HG03064 (cell line): ENCODE measurements around the gene NGF.

ENCODE experiments used
- ATAC-seq: cut with Tn5 transposase; IDR thresholded peaks from one replicate; pipeline ENCODE4 v1.9.1; 2021; ENCODE audit warnings: low read depth; ENCODE audit not compliant: unreplicated experiment

NGF gene

DNA sequence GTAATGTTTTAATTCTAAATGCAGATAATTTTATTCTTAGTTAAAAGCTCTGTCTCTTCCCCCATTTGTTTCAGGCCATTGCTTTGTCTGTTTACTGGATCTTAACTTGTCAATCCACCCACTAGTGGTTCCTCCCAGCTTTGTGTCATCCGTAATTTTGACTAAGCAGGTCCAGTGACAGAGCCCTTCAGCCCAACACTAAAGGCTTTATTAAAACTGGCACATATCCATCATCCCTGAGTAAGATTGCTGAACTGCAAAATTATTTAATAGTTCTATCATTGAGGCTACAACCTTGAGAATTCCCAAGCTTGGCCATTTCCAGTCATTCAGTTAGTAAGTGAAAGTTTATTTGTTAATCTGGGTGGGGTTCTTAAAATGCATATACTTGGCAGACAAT is 96.7 kb downstream of the NGF start:
- no peak for ATAC-seq

DNA sequence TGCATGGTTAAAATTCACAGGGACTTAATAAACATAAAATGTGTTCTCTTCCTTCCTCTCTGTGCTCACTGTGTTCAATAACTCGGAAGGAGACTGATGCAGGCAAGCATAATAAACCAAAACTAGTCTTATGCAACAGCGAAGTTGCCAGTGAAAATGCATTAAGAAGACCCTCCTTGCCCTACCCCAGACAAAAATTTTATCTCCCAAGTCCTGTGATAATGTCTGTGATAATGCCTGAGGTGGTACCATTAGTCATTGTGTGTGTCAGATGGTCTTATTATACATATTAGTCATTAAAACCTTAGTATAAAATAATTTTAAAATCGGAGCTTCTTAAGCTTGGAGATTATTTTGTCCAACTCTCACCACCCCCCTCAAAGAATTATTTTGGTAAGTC is 97.8 kb downstream of the NGF start:
- no peak for ATAC-seq

DNA sequence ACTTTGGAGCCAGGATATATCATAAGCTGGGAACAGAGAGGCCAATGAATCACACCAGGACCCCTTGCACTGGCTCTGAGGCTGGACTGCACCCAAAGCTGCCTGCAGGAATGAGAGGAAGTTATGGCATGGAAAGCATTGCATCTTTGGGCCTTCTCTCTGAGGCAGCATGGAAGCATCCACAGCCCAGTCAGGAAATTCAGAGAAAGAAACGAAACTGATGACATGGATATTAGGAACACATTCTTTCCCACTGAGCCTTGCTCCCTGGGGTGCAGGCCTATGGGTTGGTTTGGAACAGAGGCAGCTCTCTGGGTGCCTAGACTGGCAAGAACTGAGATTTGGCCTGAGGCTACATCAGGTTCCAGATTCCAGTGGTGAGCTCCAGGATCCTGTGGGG is 98.6 kb downstream of the NGF start:
- no peak for ATAC-seq

DNA sequence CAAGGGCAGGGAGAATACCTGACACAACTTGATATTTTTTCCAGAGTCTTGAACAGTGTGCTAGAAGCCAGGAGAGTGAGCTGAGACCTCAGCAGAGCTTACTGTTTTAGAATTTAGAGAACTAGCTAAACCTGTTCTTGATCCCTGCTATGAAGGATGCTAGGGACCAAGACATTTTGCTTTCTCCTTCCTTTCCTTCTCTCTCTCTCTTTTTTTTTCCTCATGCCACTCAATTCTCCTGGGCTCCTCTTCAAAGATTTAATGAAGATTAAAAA is 99.0 kb downstream of the NGF start:
- ATAC-seq = no peak

DNA sequence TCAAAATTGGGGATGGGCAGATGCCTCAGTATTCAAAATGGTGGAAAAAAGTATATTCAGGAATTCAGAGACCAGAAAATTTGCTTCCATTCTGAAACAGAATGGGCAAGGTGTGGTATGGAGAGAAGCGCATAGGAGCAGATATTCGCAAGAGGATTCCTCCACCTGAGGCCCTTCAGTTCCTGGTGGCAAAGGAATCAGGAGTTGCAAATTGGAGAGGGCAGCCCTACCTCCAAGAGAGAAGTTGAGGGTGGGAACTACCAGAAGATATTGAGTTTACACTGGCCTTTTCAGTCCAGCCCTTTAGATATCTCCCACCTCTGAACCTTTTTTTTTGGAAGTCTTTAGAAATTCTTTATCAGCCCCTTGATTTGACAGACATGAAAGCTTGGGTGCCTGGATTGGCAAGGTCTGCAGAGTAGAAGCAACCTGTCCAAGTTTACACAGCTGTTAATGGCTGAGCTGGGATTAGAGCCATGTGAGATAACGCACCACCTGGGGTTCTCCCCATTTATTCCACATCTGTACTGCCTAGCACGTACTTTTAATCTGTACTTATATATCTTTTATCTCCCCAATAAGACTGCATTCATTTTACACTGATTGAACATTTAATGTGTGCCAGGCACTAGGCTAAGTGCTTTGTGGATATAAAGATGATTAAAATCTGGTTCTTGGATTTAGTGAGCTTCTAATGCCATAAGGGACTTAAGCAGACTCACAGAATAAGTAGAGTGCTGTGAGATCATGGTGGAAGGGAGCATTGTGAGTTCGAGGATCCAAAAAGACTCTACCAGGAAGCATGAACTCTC is 99.5 kb downstream of the NGF start:
- no peak for ATAC-seq

DNA sequence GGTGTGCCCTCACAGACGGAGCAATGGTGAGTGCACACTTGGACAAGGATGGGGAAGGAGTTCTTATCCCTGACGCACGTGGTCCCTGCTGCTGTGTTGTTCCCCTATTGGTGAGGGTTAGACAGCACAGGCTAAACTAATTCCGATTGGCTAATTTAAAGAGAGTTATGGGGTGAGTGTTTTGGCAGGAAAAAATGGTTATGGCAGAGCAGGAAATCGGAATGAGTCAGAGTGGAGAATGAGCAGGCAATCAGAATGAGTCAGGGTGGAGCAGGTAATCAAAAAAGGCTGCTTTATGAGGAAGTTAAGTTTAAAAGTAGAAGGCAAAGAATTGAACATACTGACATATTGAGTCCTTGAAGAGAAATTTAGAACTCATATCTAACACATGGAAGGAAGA is 100.5 kb downstream of the NGF start:
- no peak for ATAC-seq

DNA sequence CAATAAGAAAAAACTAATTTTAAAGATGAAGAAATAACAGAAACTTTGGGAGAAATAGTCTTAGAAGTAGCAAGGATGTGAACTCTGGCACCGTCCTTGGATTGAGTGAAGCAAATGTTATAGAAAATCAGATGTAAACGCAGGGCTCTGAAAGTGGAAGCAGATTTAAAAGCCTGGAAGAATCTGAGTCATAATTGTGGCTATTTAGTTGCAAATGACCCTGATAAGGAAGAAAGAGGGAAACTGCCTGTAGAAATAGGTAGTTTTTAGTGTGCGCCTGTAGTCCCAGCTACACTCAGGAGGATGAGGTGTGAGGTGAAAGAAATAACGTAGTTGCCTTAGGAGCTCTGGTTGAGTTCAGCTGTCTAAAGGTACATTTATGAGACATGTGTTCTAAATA is 101.0 kb downstream of the NGF start:
- no peak for ATAC-seq
